ENCODE data around the gene TNNC2.
"Not testable (repeated sequence)": the region's sequence is repeated elsewhere in the genome, so short reads cannot be mapped to it uniquely, and the experiment has no call there.

Gene TNNC2

DNA sequence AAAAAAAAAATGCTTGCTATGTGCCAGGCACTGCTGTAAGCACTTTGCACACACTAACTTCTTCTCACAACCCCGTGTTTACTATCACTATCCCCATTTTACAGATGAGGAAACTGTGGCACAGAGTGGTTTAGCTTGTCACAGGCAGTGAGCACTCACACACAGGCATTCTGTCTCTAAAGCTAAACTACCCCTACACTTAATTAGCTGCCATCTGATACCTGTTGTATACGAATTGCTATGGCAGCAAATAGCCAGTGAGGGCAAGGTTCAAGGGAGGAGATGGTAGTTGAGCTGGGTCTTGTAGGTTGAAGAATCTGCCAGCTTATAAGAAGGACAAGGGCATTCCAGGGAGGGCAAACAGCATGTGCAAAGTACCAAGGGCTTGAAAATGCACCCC, 5.2 kb downstream of the TNNC2 start:
- no peak for DNase-seq (ENCODE audit: low read depth)

GRCh38 chr20:45819466-45819865, 7.6 kb downstream of the TNNC2 start:
- DNase-seq (ENCODE audit: low read depth): no peak

GRCh38 chr20:45818239-45818638, 8.9 kb downstream of the TNNC2 start:
- DNase-seq (ENCODE audit: low read depth): no peak

DNA sequence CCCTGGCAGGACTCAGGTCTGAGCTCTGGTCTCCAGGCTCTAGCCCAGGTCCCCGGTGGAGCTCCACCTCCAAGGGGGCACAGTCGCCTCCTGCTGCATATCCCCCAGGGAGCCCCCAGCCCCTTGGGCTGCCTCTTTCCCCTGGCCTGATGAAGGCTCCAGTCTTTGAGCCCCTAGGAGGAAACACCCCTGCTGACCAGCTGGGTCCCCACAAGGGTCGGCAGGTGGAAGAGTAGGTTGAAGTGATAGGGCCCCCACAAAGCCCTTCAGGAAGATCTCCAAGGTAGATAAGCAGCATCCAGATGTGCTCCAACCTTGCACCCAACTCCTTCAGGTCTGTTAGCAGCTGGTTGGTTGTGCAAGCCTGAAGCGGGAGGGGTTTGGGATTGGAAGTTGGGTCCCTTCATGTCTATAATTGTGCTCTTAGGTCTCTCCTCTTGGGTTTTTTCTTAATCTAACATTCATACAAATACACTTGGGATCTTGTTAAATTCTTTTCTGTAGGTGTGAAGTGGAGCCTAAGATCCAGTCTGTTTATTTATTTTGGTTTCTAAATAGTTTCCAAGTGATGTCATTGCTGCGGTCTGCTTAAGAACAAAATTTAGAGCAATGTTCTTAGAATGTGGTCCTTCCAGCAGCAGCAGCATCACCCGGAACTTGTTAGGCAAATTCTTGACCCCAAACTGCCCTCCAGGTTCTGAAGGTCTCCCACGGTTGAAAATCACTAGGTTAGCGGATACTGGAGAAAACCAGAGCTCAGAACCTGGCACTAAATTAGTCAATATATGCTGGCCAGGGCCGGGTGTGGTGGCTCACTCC, 9.5 kb downstream of the TNNC2 start:
- DNase-seq (ENCODE audit: low read depth): peak; percentile 91

GRCh38 chr20:45816951-45817350, 10.2 kb downstream of the TNNC2 start:
- peak; percentile 43 for DNase-seq (ENCODE audit: low read depth)

- DNase-seq (ENCODE audit: low read depth): no peak
Measured at GRCh38 chr20:45814314-45814713, 12.8 kb downstream of the TNNC2 start.

GRCh38 chr20:45813489-45813888, 13.6 kb downstream of the TNNC2 start:
- no peak for DNase-seq (ENCODE audit: low read depth)

- no peak for DNase-seq (ENCODE audit: low read depth)
Measured at GRCh38 chr20:45813006-45813340, 14.1 kb downstream of the TNNC2 start.

DNA sequence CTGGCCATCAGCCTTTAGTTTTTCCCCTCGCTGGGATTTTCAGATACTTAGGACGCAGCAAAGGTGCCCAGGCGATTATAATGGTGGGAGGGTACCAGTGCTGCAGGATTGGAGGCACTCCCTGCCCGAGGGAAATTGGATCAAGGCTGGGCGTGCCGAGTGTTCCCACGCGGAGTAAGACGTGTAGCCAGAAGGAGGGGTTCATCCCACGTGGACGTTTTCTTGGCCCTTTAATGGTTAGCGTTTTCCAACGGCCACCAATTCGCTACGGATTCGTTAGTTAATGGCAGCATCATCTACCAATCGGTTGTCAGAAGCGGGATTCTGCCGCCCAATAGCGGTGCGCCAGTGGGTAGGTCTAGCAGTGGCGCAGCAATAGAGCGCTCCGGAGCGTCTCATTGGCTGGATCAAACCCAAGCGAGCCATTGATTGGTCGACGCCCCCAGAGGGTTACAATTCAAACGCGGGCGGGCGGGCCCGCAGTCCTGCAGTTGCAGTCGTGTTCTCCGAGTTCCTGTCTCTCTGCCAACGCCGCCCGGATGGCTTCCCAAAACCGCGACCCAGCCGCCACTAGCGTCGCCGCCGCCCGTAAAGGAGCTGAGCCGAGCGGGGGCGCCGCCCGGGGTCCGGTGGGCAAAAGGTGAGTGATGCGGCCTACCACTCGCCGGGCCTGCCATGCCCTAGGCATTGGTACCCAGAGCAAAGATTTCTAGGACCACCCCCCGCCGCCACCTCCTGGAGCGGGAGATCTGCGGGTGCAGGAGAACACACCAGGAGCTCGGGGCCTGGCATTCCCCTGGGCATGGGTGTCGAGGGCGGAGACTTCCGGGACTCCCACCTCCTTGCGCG, 14.7 kb downstream of the TNNC2 start, which contains the start of gene UBE2C:
Gene UBE2C (plus strand): TSS at position 488 of the 849 bp plus-strand sequence. CDS start 52 bp downstream, at position 540.
- peak; percentile 100 for DNase-seq (ENCODE audit: low read depth)

GRCh38 chr20:45810191-45810970, 16.7 kb downstream of the TNNC2 start:
- no peak for DNase-seq (ENCODE audit: low read depth)

GRCh38 chr20:45801851-45802250, 25.3 kb downstream of the TNNC2 start:
- DNase-seq (ENCODE audit: low read depth): no peak

DNA sequence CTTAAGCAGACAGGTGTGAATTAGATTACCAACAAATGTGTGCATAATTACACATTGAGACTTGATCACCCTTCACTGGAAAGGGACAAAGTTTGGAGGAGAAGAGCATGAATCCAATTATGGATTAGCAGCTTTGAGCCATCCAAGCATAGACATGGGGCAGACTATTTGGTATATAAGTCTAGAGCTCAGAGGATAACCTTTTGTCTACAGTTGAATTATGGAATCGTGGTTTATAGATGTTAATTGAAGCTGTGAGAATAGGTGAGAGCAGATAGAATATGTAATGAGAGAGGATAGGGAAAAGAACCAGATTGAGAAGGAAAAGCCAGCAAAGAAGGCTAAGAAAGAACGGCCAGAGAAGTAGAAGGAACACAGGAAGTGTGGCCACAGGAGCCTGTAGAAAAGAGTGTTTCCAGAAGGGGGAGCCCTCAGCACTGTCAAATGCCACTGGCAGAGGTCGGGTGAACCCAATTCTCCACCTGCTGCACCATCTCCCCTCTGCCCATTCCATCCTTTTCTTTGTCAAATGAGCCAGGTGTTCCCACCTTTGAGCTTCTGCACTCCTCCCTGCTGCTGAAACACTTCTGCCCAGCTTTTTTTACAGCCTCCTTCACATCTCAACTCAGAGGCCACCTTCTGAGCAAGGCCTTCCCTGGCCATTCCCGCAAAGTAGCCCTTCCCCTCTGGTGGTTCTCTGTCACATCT, 28.0 kb downstream of the TNNC2 start:
- peak; percentile 77 for DNase-seq (ENCODE audit: low read depth)

DNA sequence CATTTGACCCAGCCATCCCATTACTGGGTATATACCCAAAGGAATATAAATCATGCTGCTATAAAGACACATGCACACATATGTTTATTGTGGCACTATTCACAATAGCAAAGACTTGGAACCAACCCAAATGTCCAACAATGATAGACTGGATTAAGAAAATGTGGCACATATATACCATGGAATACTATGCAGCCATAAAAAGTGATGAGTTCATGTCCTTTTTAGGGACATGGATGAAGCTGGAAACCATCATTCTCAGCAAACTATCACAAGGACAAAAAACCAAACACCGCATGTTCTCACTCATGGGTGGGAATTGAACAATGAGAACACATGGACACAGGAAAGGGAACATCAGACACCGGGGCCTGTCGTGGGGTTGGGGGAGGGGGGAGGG, 29.2 kb downstream of the TNNC2 start:
- not testable (repeated sequence) for DNase-seq (ENCODE audit: low read depth)

GRCh38 chr20:45797510-45797909, 29.6 kb downstream of the TNNC2 start:
- not testable (repeated sequence) for DNase-seq (ENCODE audit: low read depth)

- DNase-seq (ENCODE audit: low read depth): no peak
Measured at GRCh38 chr20:45796337-45797065, 30.6 kb downstream of the TNNC2 start.

DNA sequence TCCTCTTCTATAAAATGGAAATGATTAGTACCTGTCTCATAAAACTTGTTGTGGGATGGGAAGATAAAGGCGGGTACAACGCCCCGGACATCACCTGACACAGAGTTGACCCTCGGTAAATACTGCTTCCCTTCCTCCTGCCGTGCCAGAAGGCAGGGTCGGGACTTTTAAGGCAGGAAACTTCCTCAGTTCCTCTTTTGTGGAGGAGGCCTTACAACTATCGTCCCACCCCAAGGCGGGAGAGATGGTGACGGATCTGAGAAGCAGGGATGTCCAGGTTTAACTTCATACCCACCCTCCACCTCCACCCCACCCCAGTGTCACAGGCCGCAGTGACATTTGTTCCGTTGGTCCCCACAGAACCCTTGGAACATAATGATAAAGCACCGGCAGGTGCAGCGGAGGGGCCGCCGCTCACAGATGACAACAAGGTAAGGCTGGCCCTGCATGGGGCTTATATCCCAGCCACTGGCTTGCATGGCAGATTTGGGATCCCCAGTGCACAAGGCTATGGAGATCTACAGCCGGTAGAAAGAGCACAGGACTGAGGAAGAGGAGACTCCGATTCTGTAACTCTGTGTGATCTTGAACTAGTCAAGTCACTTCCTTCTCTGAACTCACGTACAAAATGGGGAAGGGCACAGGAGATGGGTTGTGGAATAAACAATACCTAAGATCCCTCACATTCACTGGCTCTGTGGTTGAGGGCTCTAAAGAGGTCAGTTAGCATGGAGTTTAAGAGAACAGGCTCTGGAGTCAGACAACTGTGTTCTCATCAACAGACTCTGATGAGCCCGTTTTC, 34.6 kb downstream of the TNNC2 start:
- DNase-seq (ENCODE audit: low read depth): no peak

DNA sequence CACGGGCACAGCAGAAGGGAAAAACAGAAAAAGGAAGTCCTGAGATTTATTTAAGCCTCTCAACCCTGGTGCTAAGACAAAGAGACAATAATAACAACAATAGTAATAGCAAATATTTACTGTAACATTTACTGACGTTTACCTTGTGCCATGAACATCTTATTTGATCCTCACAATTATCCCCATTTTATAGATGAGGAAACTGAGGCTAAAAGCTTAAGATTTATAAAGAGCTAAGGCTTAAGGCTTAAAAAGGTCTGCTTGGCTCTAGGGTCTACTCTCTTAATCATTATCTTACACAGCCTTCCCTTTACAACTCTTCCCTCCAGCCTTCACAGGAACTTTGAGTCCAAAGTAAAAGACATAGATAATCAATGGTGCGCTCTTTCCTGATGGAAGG, 38.8 kb downstream of the TNNC2 start:
- no peak for DNase-seq (ENCODE audit: low read depth)

DNA sequence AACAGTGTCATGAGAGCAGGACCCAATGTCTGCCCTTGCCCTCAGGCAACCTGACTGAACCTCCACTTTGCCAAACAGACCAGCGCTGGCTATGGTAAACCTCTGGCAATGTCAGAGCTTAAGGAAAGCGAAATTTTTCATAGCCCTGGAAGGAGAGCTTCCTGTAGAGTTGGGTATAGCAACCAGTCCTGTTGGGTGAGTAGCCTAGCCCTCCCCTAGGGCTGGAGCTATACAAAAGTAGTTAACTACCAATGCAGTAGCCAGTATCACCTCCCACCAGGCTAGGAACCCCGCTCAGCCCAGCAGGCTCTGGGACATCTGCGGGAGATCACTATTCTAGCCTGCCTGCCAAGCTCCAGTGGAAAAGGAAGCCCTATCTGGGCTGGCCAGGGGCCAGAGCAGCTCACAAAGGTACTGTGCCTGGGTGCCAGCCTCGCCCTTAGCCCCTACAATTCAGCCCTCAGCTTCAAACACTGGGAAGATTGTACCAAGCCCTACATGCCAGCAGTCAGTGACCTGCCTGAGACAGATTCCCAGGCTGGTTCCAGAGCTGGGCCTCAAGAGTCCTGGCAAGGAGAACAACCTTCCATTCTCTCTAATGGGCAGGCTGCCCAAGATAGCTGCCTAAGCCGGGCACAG, 43.3 kb downstream of the TNNC2 start:
- no peak for DNase-seq (ENCODE audit: low read depth)

DNA sequence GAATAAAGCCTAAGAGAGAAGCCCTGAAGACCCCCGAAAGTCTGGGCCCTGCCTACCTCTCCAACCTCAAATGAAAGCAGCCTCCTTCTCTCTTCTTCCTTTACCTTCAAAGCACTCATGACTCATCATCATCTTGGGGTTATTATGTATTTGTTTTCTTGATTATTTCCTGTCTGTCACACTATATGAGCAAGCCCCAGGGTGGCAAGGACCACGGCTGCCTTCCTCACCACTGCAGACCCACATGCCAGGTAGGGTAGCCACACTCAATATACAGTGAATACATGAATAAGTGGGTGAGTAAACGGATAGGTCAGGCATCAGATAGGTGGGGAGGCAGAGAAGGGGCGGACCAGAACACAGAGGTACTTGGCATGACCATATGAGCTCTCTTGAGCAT, 44.2 kb downstream of the TNNC2 start:
- peak; percentile 81 for DNase-seq (ENCODE audit: low read depth)
